GM19351 (cell line): ENCODE results near the gene PTX3.

ENCODE experiments used
- ATAC-seq: cut with Tn5 transposase; IDR thresholded peaks from one replicate; pipeline ENCODE4 v1.9.1; 2021; ENCODE audit warnings: mild to moderate bottlenecking, moderate library complexity; ENCODE audit not compliant: unreplicated experiment

PTX3 gene

DNA sequence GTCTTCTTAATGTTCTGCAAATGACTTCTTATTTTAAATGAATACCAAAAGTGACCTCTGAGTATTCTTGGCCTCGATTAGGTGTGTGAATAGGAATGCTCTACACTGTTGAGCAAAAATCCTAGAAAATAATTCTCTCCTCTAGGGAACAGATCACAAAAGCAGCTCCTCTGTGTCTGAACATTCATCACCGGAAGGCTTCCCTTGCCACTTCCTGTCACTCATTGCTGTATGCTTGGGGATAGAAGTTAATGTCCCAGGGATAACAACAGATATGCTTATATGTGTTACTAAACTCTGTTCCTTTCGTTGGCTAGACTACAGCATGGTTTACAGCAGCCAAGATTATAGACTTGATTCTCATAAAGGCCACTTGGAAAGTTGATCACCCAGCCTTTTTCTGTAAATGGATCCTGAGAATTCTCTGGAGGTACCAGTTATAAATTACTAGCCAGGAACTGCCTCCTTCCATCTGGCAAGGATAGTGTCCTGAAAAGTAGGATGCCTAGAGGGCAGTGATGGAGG lies 16.0 kb upstream of the PTX3 start:
- ATAC-seq: no peak

DNA sequence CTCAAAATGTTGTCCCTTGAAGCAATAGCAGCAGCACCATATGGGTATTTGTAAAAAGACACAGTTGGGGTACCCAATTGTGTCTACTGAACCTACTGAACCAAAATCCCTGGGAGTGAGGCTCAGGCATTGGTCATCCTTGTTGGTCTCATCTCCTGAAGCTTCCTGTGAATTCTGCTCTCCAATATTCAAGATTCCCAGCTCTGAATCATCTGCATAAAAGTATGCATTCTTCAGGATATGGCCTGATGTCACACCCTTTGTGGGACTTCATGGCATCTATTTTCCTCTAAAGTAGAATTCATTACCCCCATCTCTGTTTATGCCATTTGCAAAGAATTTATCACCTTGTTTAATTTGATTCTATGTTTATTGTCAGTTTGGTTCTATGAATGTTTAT lies 13.3 kb upstream of the PTX3 start:
- ATAC-seq: no peak

DNA sequence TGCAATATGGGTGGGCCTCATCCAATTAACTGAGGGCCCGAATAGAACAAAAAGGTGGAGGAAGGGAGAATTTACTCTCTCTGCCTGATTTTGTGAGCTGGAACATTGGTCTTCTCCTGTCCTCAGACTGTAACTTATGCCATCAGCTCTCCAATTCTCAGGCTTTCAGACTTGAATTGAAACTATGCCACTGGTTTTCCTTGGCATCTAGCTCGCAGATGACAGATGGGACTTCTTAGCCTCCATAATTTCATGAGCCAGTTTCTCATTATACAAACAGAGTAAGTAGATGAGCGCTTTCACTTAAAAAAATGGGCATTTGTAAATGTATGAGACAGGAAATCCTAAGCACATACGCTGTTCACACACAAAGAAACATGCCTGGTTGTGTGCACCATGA lies 8.7 kb upstream of the PTX3 start:
- ATAC-seq: no peak

DNA sequence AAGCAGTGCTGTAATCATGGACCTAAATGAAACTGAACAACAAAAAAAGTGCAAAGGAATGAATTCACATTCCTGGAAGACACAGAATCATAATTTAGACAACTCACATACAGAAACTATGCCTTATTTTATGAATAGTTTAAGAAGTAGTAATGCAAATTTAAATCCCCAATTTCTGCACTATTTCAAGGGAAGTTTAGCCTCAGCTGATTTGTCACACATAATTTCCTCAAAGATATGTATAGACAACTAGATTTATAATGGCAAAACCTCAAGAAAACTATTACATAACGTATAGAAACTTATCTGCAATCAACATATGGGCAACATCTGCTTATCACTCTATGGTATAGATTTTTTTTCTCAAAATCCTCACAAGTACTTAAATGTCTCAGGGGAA lies 7.8 kb upstream of the PTX3 start:
- no peak for ATAC-seq

DNA sequence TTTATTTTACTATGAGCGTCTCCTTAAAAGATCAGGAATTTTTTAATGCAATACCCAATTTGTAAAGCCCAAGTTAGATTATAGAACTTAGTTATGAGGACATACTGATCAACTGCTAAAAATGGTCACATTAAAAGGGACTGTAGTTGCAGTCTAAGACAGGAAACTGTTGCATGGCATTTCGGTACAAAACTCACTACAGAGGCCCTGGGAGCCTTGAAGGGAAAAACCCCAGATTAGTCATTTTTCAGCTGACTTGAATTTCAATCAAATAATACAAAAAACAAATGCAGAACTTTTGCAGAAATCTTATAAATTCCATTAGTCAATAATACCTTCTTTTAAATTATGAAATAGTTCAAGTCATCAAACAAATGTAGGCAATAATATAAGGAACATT lies 6.9 kb upstream of the PTX3 start:
- ATAC-seq: peak; percentile 58

DNA sequence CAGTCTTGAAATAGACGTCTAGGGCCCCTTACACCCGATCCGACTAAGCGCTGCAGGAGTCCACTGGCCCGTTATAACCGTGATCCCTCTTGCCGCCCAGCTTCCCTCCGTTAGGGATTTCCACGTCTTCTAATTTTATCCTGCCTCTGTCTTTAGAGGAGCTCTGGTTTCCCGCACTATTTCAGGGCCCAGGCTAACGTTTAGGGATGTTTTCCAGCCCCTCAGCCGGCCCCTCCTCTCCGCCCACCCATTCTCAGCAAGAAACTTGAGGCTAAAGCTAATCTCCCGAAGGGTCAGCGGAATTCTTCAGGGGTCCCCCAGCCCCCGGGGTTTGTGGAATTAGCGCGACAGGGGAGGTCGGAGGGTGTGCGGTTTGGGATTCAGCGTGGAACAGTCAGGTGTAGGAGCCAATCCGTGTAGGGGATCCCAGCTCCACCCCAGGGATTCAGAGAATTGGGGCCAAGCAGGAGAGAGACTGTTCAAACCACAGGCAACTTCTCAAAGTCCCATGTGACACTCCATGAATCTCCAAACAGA lies 1.6 kb downstream of the PTX3 start:
- peak; percentile 7 for ATAC-seq

DNA sequence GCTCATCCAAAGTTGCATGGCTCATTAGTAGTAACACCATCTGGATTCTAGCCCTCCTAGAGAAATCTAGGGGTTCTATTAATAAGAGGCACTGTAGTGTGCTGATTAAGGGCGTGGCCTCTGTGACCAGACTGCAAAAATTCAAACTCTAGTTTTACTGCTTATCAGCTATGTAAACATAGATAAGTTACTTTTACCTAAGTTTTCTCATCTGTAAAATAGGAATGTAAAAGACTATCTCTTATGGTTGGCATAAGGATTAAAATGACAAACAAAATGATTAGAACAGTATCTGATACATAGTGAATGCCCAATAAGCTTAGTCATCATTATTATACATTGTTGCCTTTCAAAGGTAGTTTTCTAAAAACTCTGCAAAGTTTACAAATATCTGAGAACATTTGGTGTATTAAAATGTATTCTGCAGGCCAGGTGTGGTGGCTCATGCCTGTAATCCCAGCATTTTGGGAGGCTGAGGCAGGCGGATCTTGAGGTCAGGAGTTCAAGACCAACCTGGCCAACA lies 4.5 kb downstream of the PTX3 start:
- no peak for ATAC-seq

DNA sequence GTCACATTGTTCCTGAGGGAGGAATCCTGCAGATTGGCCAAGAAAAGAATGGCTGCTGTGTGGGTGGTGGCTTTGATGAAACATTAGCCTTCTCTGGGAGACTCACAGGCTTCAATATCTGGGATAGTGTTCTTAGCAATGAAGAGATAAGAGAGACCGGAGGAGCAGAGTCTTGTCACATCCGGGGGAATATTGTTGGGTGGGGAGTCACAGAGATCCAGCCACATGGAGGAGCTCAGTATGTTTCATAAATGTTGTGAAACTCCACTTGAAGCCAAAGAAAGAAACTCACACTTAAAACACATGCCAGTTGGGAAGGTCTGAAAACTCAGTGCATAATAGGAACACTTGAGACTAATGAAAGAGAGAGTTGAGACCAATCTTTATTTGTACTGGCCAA lies 6.1 kb downstream of the PTX3 start:
- no peak for ATAC-seq

DNA sequence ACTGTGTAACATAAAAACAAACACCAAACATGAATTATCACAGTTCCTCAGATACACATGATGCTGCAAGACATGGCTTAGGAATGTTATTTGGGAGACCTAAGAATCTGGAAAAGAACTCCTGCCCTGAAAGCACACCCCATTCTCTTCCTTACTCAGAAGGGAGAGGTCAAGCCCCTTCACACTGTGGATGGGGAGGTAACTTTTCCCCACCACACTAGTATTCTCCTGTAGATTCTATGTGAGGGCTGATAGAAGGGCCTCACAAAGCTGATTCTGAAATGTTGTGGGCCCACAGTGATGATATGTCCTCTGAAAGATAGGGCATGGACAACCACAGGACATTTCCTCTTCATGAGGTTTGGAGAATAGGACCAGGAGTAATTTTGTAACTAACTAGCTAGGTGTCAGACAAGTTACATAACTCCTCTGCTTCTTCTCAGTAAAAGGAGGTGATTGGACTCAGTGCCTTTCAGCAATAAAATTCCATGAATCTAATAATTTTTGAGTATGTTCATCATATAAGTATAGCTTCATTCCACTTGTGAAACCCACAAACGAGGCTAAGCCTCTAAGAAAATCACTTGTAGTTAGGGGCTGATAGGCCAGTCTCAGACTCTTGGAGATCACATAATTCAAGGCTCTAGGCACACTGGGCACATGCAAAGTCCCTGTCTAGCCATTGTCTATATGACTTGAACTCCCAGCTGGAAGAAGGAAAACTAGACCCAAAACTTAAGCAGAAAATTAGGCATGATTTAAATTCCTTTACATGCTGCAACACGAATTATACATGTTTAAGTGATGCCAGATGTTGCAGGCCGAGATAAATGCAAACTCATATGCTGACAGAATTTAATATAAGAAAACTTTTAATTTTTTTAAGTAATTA lies 7.5 kb downstream of the PTX3 start:
- no peak for ATAC-seq

DNA sequence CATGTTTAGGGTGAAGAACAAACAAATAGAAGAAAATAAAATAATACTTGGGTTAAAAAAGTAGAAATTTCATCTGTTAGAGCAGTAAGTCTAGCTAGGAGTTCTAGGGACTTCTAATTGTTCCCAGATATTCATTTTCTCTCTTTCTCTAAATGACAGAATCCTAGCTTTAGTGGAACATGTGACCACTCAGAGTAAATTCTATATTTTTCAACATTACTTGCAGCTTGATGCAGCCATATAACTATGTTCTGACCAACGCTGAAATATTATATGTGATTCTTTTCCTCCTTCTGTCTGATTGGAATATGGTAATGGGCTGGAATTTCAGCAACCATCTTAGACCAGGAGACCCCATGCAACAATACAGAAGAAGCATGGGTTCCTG lies 8.1 kb downstream of the PTX3 start:
- ATAC-seq: no peak

DNA sequence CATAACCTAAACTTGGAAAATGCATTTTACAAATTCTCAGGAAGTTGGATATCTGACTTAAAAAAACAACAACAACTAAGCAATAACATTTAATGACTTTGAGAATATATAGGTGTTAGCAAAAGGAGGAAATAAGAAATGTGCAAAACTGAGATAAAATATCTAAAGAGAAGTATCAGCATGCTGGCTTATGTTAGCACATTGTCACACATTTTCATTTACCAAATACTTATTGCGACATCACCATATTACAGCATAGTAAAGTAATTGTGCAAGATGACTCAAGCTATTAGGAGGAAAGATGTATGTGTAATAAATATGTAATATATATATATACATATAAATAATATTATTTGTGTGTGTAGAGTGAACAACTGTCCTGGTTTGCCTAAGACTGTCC lies 9.2 kb downstream of the PTX3 start:
- no peak for ATAC-seq

DNA sequence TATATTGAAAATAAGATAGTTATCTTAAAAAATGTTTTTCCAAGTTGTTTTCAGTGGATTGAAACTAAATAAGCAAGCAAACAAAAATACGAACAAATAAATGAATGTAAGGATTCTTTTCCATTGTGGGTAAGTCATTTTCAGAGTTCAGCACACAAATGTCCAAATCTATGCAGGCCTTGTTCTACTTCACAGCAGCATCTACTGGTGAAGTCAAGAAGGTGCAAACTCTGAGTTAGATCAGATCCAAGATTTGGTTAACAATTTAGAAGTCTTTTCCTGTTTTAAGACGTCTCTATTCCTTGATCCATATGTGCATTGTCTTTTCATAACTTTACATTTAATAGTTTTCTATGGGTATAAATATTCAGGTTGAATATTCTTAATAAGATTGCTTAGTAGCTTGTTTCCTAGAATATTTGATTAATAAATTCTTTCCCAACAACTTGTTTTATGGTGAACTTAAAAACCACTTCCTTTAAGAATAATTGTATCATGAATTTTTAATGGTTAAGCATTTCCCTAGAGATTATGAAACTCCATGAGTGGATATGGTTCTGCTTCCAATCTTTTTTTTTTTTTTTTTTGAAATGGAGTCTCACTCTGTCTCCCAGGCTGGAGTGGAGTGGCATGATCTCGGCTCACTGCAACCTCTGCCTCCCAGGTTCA lies 10.5 kb downstream of the PTX3 start:
- no peak for ATAC-seq

DNA sequence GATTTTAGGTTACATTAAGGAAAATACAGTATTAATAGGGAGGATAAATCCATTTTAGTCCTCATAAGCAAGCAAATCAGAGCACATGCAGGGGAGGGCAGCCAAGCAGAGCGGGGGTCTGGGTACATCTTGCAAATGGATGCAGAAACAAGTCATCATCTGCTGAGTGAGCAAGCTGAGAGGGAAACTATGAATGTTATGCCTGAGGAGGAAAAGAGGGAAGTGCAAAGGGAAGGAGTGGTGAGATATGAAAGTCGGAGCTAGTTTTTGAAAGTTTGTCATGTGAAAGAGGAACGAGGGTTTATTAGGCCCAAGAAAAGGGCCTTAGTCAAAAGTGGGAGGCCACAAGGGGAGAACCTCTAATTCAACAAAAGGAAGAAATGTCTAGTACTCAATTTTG lies 15.4 kb downstream of the PTX3 start:
- ATAC-seq: no peak

DNA sequence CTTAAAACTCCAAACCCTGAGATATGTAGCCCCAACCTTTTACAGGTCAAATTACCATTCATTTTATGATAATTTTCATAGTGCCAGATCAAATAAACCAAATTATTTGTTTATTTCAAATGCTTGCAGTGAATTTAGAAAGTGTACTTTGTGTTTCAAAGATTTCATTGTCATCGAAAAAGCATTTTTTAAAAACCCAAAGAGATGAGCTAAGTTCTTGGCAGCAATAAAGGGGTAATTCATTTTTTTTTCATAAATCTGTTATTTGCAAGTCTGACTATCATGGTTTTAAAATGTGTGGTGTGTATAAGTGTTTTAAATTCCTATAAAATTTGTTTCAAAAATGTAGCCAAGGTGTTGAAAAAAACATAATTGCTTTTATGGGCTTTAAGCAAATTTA lies 17.2 kb downstream of the PTX3 start:
- no peak for ATAC-seq

DNA sequence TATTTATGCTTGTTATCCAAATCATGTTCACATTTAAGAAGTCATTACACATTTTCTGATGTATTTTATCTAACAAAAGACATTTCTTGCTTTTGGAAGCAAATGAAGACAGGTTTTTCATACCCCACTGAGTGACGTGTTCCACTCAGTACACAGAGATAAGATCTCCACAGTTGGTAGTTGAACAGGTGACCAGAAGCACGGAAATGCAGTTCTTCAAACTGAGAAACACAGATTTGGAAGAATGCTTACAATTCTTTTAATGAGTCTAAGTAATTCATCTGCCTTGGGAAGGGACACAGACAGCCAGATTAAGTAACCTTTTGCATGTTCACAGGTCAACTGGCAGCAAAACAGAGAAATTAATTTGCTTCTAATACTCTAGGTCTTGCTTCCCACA lies 23.1 kb downstream of the PTX3 start:
- ATAC-seq: no peak

DNA sequence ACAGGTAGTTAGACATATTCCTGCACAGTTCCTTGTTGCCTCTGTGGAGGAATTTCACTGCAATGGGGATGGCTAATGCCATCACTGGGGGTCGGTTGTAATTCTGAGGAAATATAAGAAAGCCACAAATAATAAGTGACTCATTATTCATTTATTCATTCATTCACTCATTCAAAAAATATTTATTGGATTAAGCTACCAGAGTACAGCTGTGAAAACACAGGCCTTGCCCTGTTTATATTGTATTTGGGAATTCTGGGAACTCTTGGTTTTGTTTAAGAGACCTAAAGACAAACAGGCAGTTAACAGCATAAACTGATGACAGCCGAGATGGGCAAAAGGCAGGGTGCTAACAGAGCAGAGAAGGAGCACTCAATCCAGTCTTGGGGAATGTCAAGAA lies 23.6 kb downstream of the PTX3 start:
- ATAC-seq: no peak

DNA sequence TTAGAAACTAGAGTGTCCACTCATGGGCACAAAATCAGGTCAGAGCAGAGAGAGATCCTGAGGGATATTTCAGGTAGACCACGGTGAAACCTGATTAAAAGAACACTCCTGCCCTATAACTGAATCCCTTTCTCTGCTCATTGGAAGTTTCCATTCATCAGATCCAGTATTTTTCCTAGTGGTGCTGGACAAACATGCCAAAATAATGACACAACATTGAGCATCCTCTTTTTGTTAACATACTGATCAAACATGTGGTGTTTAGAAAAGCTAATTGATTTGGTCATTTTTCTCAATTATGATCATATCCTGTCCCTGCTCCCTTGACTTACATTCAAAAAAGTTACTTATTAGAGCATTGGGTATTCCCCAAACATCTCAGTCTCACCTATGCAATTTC lies 27.2 kb downstream of the PTX3 start:
- ATAC-seq: no peak

DNA sequence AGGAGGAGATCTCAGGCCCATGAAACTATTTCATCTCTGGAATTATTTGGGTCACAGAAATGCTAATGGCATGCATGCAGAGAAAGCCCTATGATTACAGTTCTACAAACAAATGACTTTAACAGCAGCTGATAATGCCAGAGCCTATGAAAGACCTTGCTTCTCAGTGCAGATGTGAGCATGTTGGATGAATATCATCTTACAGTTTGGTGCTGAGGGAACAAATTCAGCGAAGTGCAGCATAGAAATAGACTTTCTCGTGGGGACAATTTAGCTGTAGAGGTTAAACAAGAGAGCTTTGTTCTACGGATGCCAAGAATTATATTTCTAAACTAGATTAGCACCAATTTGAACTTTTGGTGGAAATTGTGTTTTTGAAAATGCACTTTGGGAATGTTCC lies 27.7 kb downstream of the PTX3 start:
- no peak for ATAC-seq

DNA sequence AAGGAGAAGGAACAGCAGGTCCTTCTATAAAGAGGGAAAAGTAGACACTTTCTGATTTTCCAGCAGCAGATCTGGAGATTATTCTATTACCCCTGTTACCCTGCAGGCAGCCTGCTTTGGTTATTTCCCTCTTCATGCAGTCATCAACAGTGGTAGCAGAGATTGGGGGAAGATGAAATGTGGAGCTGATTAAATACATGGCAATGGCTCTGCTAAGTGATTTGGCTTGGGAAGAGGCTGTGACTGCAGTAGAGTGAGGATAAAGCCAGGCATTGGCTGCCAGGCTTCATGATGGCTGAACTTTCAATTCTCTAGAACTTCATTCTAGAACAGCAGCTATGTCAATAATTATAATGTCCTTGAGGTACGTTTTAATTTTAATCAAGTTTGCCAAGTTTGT lies 29.1 kb downstream of the PTX3 start:
- no peak for ATAC-seq

DNA sequence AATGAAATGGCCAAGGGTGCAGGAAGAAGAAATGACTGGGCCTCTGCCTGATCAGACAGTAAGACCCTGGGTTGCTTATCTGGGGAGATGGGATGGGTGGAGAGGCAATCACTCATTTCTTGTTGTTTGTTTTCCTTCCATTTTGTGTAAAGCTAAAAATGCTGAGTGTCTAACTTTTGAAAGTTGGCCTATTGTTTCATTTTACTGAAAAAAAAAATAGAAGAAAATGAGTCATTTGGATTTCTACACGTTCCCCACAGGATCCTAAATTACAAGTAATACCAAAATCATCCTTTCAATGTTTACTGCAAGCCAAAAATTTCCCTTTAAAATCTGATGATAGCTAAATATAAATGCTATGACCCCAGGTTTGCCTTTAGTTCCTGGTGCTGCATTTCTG lies 30.6 kb downstream of the PTX3 start:
- no peak for ATAC-seq

DNA sequence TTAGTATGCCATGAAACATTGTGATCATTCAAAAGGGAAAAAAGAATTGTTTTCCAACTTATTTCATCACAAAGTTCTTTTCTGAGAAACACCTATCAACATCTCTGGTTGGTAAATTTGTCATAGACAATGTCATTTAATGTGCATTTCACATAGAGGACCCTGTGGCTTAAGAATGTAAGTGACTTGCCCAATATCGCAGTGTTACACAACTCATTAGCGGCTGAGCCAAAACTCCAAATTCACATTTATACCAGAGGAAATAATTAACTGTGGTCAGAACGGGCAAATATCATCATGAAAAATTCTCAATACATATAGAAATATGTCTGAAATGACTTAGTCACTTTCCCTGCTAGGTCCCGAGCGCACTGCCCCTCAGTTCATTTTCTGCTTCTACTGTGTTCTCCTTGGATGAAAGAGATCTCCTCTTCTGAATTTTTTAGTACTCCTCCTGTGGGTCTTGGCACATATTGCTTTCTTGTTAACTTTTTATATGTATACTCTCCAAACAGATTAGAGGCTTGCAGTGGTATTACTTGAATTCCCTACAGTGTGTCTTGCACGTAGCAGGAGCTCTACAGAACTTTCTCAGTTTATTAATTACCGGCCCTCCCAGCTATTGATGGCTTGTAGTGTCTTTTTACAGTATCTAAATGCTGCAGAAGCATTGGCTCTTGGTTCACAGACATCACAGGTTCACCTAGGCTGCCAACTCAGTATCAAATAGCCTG lies 33.1 kb downstream of the PTX3 start:
- no peak for ATAC-seq
